HL-60 (cell line): ENCODE results near the gene DMAC2.

Source experiments
- DNase-seq, 2 experiments: peaks; one replicate each; pipeline ENCODE4 v3.0.0-alpha.2; 2010 to 2020; ENCODE audit warnings: low read depth in 1 of 2, low spot score in 1 of 2
- H3K27ac ChIP-seq: fragments of 250-450 bp; sonication (Bioruptor Pico); replicated peaks from 2 replicates; pipeline ENCODE4 v1.5.1; 2020; ENCODE audit warnings: mild to moderate bottlenecking, moderate library complexity
- H3K27me3 ChIP-seq: fragments of 250-450 bp; sonication (Bioruptor Pico); 2 replicates; pipeline ENCODE4 v1.5.1; 2021; ENCODE audit warnings: mild to moderate bottlenecking, moderate library complexity; ENCODE audit not compliant: insufficient read depth, poor library complexity, severe bottlenecking
- H3K4me3 ChIP-seq: replicated peaks from 2 replicates; pipeline ENCODE4 v1.5.1; 2011; ENCODE audit warnings: mild to moderate bottlenecking, control low read depth, low read length; ENCODE audit not compliant: insufficient read depth
- GABPA ChIP-seq: IDR thresholded peaks from 2 replicates; pipeline ENCODE4 v1.6.1; 2012; ENCODE audit warnings: low read depth
- POLR2AphosphoS5 ChIP-seq: IDR thresholded peaks from 2 replicates; pipeline ENCODE4 v1.6.1; 2012; ENCODE audit warnings: low read depth
- SPI1 ChIP-seq: IDR thresholded peaks from 2 replicates; pipeline ENCODE4 v1.6.1; 2012; ENCODE audit warnings: low read depth, mild to moderate bottlenecking, borderline replicate concordance
- TF ChIP-seq, protein P1 (sequence below): IDR thresholded peaks from 2 replicates; pipeline ENCODE4 v1.6.1; 2012; ENCODE audit warnings: low read depth; ENCODE audit not compliant: insufficient replicate concordance
- TF ChIP-seq, protein P2 (sequence below): IDR thresholded peaks from one replicate; pipeline ENCODE4 v1.5.1; 2011; ENCODE audit warnings: low read length, control low read depth, inconsistent platforms; ENCODE audit not compliant: insufficient read depth

Gene DMAC2

DNA sequence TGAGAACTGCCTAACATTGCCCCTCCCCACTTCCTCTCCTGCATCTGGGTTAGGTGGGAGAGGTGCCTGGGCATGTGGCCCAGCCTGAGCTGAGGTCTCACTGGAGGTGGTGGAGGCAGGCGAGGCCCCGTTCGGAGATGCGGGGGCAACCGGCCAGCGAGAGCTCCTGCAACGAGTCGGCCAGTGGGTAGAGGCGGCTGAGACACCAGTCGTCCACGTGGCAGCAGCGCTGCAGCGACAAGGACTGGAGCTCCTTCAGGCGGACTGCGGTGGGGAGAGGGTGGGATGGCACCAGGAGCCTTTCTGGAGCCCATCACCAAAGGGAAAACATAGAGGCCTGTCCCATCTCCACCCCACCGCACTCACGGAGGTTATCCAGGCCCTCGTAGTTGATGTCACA is 6.5 kb downstream of the DMAC2 start:
- TF ChIP-seq, protein P1, sequence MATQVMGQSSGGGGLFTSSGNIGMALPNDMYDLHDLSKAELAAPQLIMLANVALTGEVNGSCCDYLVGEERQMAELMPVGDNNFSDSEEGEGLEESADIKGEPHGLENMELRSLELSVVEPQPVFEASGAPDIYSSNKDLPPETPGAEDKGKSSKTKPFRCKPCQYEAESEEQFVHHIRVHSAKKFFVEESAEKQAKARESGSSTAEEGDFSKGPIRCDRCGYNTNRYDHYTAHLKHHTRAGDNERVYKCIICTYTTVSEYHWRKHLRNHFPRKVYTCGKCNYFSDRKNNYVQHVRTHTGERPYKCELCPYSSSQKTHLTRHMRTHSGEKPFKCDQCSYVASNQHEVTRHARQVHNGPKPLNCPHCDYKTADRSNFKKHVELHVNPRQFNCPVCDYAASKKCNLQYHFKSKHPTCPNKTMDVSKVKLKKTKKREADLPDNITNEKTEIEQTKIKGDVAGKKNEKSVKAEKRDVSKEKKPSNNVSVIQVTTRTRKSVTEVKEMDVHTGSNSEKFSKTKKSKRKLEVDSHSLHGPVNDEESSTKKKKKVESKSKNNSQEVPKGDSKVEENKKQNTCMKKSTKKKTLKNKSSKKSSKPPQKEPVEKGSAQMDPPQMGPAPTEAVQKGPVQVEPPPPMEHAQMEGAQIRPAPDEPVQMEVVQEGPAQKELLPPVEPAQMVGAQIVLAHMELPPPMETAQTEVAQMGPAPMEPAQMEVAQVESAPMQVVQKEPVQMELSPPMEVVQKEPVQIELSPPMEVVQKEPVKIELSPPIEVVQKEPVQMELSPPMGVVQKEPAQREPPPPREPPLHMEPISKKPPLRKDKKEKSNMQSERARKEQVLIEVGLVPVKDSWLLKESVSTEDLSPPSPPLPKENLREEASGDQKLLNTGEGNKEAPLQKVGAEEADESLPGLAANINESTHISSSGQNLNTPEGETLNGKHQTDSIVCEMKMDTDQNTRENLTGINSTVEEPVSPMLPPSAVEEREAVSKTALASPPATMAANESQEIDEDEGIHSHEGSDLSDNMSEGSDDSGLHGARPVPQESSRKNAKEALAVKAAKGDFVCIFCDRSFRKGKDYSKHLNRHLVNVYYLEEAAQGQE: no peak
- no peak for TF ChIP-seq GABPA
- TF ChIP-seq SPI1: no peak
- no peak for TF ChIP-seq POLR2AphosphoS5
- TF ChIP-seq, protein P2, sequence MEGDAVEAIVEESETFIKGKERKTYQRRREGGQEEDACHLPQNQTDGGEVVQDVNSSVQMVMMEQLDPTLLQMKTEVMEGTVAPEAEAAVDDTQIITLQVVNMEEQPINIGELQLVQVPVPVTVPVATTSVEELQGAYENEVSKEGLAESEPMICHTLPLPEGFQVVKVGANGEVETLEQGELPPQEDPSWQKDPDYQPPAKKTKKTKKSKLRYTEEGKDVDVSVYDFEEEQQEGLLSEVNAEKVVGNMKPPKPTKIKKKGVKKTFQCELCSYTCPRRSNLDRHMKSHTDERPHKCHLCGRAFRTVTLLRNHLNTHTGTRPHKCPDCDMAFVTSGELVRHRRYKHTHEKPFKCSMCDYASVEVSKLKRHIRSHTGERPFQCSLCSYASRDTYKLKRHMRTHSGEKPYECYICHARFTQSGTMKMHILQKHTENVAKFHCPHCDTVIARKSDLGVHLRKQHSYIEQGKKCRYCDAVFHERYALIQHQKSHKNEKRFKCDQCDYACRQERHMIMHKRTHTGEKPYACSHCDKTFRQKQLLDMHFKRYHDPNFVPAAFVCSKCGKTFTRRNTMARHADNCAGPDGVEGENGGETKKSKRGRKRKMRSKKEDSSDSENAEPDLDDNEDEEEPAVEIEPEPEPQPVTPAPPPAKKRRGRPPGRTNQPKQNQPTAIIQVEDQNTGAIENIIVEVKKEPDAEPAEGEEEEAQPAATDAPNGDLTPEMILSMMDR: no peak
- H3K27ac ChIP-seq: no peak overlapping the region
- no peak for DNase-seq
- H3K27me3 ChIP-seq: no peaks in the 10 kb centered on the region
- H3K4me3 ChIP-seq: no peak overlapping the region

- no peak overlapping the region for H3K4me3 ChIP-seq
- H3K27ac ChIP-seq: peak overlapping the region; percentile 46; the same call in 1 of the 2 replicates
- TF ChIP-seq, protein P2: peak; percentile 32
- TF ChIP-seq SPI1: no peak
- DNase-seq: peak in 1 of 2 experiments; percentile 80
- H3K27me3 ChIP-seq: no peaks in the 10 kb centered on the region
These were observed 8.0 kb downstream of the DMAC2 start for GRCh38 chr19:41431426-41432386.

GRCh38 chr19:41430922-41431321 is 8.8 kb downstream of the DMAC2 start:
- no peak for DNase-seq
- Histone ChIP-seq H3K4me3 (no peak overlapping the region), H3K27me3 (no peaks in the 10 kb centered on the region), H3K27ac (peak overlapping the region; percentile 46; the same call in 1 of the 2 replicates)
- TF ChIP-seq, protein P2: no peak
- TF ChIP-seq SPI1 (no peak), POLR2AphosphoS5 (no peak)
- TF ChIP-seq, protein P1: no peak
